WTC11 (cell line): ENCODE measurements around the gene REEP6. TPM values are rescaled to one million over a fixed set of nuclear protein-coding genes. Genes with fewer than 3 reads are reported as not detected.

Experiments
- ATAC-seq: fragments of 200-7000 bp; cut with Tn5 transposase; 2 replicates; pipeline ENCODE4 v1.10.0; 2021; ENCODE audit warnings: mild to moderate bottlenecking, moderate library complexity
- CTCF ChIA-PET: fragments of 300-600 bp; sonication (Branson Sonifier 250); formaldehyde crosslinking; loops from one replicate; lab custom pipeline; 2021; ENCODE audit warnings: antibody characterized with exemption; lab: Charles Lee
- POLR2A ChIA-PET: fragments of 350-600 bp; sonication (Branson Sonifier 250); formaldehyde crosslinking; loops from one replicate; lab custom pipeline; 2021; ENCODE audit warnings: antibody characterized with exemption; lab: Charles Lee
- DNase-seq: peaks from one replicate; pipeline ENCODE4 v3.0.0; 2021; ENCODE audit warnings: low spot score
- H3K27ac Mint-ChIP-seq: 2 replicates; pipeline ENCODE4 v1.8.0; 2021; ENCODE audit warnings: mixed read lengths
- H3K27me3 Mint-ChIP-seq: 2 replicates; pipeline ENCODE4 v1.8.0; 2021; ENCODE audit warnings: low read depth, mild to moderate bottlenecking, moderate library complexity, mixed read lengths
- H3K36me3 Mint-ChIP-seq: 2 replicates; pipeline ENCODE4 v1.8.0; 2021; ENCODE audit warnings: mixed read lengths
- H3K4me1 Mint-ChIP-seq: 2 replicates; pipeline ENCODE4 v1.8.0; 2022; ENCODE audit warnings: mixed read lengths
- H3K4me3 Mint-ChIP-seq: 2 replicates; pipeline ENCODE4 v1.8.0; 2021; ENCODE audit warnings: mild to moderate bottlenecking, moderate library complexity, mixed read lengths
- H3K9me3 Mint-ChIP-seq: 2 replicates; pipeline ENCODE4 v1.8.0; 2021; ENCODE audit warnings: mixed read lengths
- AFF4 ChIP-seq: sonication (generic); formaldehyde crosslinking; IDR thresholded peaks from 2 replicates; pipeline ENCODE4 v1.8.1; 2023; ENCODE audit warnings: mild to moderate bottlenecking, missing genetic modification reagents, borderline replicate concordance
- AR ChIP-seq: fragments of 250-450 bp; sonication (Bioruptor Pico); IDR thresholded peaks from 2 replicates; pipeline ENCODE4 v1.9.0; 2021; ENCODE audit warnings: mild to moderate bottlenecking
- EMX1 ChIP-seq: fragments of 250-450 bp; sonication (Bioruptor Pico); IDR thresholded peaks from 2 replicates; pipeline ENCODE4 v1.8.0; 2021; ENCODE audit warnings: mild to moderate bottlenecking
- ERG ChIP-seq: fragments of 250-450 bp; sonication (Bioruptor Pico); IDR thresholded peaks from 2 replicates; pipeline ENCODE4 v1.8.0; 2021; ENCODE audit warnings: mild to moderate bottlenecking
- ETV6 ChIP-seq: sonication (generic); formaldehyde crosslinking; IDR thresholded peaks from 2 replicates; pipeline ENCODE4 v1.8.1; 2022; ENCODE audit warnings: mild to moderate bottlenecking, missing genetic modification reagents
- FOXP1 ChIP-seq: sonication (generic); formaldehyde crosslinking; IDR thresholded peaks from 2 replicates; pipeline ENCODE4 v1.8.0; 2022; ENCODE audit warnings: missing genetic modification reagents, mild to moderate bottlenecking, moderate library complexity, borderline replicate concordance
- FOXP4 ChIP-seq: sonication (generic); formaldehyde crosslinking; IDR thresholded peaks from 2 replicates; pipeline ENCODE4 v1.8.0; 2022; ENCODE audit warnings: mild to moderate bottlenecking, missing genetic modification reagents
- GTF2I ChIP-seq: fragments of 250-450 bp; sonication (Bioruptor Pico); conservative IDR thresholded peaks from 2 replicates; pipeline ENCODE4 v1.4.0; 2021; ENCODE audit warnings: mild to moderate bottlenecking
- HMGA2 ChIP-seq: fragments of 250-450 bp; sonication (Bioruptor Pico); IDR thresholded peaks from 2 replicates; pipeline ENCODE4 v1.4.0; 2021; ENCODE audit warnings: mild to moderate bottlenecking, moderate library complexity
- MXD4 ChIP-seq: fragments of 250-450 bp; sonication (Bioruptor Pico); IDR thresholded peaks from 2 replicates; pipeline ENCODE4 v1.8.0; 2021; ENCODE audit warnings: mild to moderate bottlenecking, moderate library complexity, borderline replicate concordance
- NFATC4 ChIP-seq: fragments of 250-450 bp; sonication (Bioruptor Pico); IDR thresholded peaks from 2 replicates; pipeline ENCODE4 v1.9.0; 2021; ENCODE audit warnings: mild to moderate bottlenecking
- PRRX2 ChIP-seq: fragments of 250-450 bp; sonication (Bioruptor Pico); IDR thresholded peaks from 2 replicates; pipeline ENCODE4 v1.8.0; 2021; ENCODE audit warnings: mild to moderate bottlenecking
- RELA ChIP-seq: sonication (generic); formaldehyde crosslinking; IDR thresholded peaks from 2 replicates; pipeline ENCODE4 v1.8.1; 2022; ENCODE audit warnings: missing genetic modification reagents, mild to moderate bottlenecking, borderline replicate concordance
- TCF7 ChIP-seq: sonication (generic); formaldehyde crosslinking; IDR thresholded peaks from 2 replicates; pipeline ENCODE4 v1.8.0; 2022; ENCODE audit warnings: mild to moderate bottlenecking, low read depth, missing genetic modification reagents, moderate library complexity
- USF1 ChIP-seq: sonication (generic); formaldehyde crosslinking; IDR thresholded peaks from 2 replicates; pipeline ENCODE4 v1.8.0; 2022; ENCODE audit warnings: mild to moderate bottlenecking, missing genetic modification reagents
- ZBTB43 ChIP-seq: sonication (generic); formaldehyde crosslinking; IDR thresholded peaks from 2 replicates; pipeline ENCODE4 v1.8.1; 2023; ENCODE audit warnings: mild to moderate bottlenecking, missing genetic modification reagents
- ZNF121 ChIP-seq: sonication (generic); formaldehyde crosslinking; IDR thresholded peaks from 2 replicates; pipeline ENCODE4 v1.8.0; 2023; ENCODE audit warnings: missing genetic modification reagents
- ZNF317 ChIP-seq: sonication (generic); formaldehyde crosslinking; IDR thresholded peaks from 2 replicates; pipeline ENCODE4 v1.8.1; 2023; ENCODE audit warnings: low read depth, mild to moderate bottlenecking, moderate library complexity, missing genetic modification reagents, borderline replicate concordance
- ZNF423 ChIP-seq: fragments of 250-450 bp; sonication (Bioruptor Pico); IDR thresholded peaks from 2 replicates; pipeline ENCODE4 v2.1.2; 2022; ENCODE audit warnings: mild to moderate bottlenecking, moderate library complexity
- ZNF512 ChIP-seq: sonication (generic); formaldehyde crosslinking; IDR thresholded peaks from 2 replicates; pipeline ENCODE4 v1.8.1; 2022; ENCODE audit warnings: missing genetic modification reagents, borderline replicate concordance
- total RNA-seq: library from RNA; stranded (reverse); gene quantifications from 3 replicates; pipeline ENCODE4 v1.2.3, GENCODE V29; 2021

Gene REEP6
- total RNA-seq, 1 experiment from 2014 or later, result 17.0 TPM

- ATAC-seq (no peak), DNase-seq (no peak)
- Mint-ChIP-seq H3K36me3 (peaks cover 5% of the 10 kb centered on the region; the same call in 1 of the 2 replicates), H3K4me3 (no peak overlapping the region), H3K4me1 (peaks cover 2% of the 10 kb centered on the region), H3K27ac (no peak overlapping the region), H3K27me3 (peaks cover 23% of the 10 kb centered on the region), H3K9me3 (no peaks in the 10 kb centered on the region)
- TF ChIP-seq ZNF317 (CRISPR knock-in tag), result no peak
- TF ChIP-seq ZBTB43 (CRISPR knock-in tag), result no peak
- TF ChIP-seq PRRX2, result no peak
- TF ChIP-seq HMGA2 (CRISPR knock-in tag), result no peak
- TF ChIP-seq ETV6 (CRISPR knock-in tag), result no peak
- no peak for TF ChIP-seq ZNF121
- TF ChIP-seq ZNF512 (CRISPR knock-in tag), result no peak
- TF ChIP-seq TCF7 (CRISPR knock-in tag), result no peak
- no peak for TF ChIP-seq EMX1
- TF ChIP-seq AR (CRISPR knock-in tag), result no peak
- TF ChIP-seq MXD4 (CRISPR knock-in tag), result no peak
- POLR2A ChIA-PET, result no interaction called here
- CTCF ChIA-PET, result no interaction called here
Observed at GRCh38 chr19:1496714-1497577, 6.0 kb downstream of the REEP6 start.

- DNase-seq (no peak), ATAC-seq (no peak)
- Mint-ChIP-seq H3K4me3 (no peak overlapping the region), H3K27me3 (peaks cover 18% of the 10 kb centered on the region), H3K9me3 (no peaks in the 10 kb centered on the region), H3K36me3 (peaks cover 5% of the 10 kb centered on the region; the same call in 1 of the 2 replicates), H3K4me1 (no peaks in the 10 kb centered on the region), H3K27ac (no peak overlapping the region)
- ChIA-PET POLR2A (no interaction called here), CTCF (interaction anchor here (0.7 kb wide), 2 partner anchors 42 to 846 kb away, joined by 3 read pairs; no protein-coding TSS in a partner anchor)
- TF ChIP-seq NFATC4 (no peak), FOXP4 (CRISPR knock-in tag) (no peak), ERG (no peak), GTF2I (CRISPR knock-in tag) (no peak), ZNF423 (CRISPR knock-in tag) (no peak), USF1 (no peak), EMX1 (no peak), FOXP1 (no peak), AFF4 (CRISPR knock-in tag) (no peak), HMGA2 (CRISPR knock-in tag) (no peak), RELA (CRISPR knock-in tag) (no peak)
Observed at GRCh38 chr19:1497578-1498235, 6.7 kb downstream of the REEP6 start.
